HG03039 (cell line): ENCODE data around the gene SLC1A7.

ENCODE experiments used
- ATAC-seq: cut with Tn5 transposase; IDR thresholded peaks from one replicate; pipeline ENCODE4 v1.9.1; 2021; ENCODE audit warnings: mild to moderate bottlenecking, moderate library complexity; ENCODE audit not compliant: unreplicated experiment

Gene SLC1A7

DNA sequence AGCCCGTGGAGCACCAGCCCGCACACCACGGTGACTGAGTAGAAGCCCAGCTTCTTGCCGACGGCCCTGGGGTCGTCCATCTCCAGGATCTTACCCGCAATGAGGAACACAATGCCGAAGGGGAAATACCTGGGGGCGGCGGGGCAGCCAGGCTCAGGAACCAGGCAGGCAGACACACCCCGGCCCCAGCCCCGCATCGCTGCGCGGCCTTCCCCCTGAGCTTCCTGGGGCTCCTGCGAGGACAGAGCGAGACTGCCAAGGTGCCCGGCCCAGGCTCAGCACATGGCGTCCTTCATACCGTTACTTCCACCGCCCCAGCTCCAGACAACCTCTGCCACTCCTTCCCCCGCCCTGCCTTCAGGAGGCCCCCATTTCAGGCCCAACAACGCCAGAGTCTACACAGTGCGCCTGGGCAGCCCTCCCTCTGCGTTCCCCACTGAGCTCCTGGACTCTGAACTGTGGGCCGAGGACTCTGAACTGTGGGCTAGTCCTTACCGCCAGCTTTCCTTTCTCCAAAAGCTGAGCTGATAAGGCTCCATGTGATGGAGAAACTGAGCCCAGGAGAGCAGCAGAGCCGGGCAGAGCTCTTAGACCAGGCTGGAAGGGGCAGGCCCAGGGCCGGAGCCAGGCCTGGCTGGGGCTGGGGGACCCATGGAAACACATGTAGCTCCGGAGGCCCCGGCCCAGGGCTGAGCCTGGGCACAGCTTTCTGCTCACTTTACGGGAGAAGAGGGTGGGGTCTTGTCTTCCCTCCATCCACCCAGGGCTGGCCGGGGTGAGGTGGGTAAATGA is 49.6 kb downstream of the SLC1A7 start:
- ATAC-seq, result no peak

DNA sequence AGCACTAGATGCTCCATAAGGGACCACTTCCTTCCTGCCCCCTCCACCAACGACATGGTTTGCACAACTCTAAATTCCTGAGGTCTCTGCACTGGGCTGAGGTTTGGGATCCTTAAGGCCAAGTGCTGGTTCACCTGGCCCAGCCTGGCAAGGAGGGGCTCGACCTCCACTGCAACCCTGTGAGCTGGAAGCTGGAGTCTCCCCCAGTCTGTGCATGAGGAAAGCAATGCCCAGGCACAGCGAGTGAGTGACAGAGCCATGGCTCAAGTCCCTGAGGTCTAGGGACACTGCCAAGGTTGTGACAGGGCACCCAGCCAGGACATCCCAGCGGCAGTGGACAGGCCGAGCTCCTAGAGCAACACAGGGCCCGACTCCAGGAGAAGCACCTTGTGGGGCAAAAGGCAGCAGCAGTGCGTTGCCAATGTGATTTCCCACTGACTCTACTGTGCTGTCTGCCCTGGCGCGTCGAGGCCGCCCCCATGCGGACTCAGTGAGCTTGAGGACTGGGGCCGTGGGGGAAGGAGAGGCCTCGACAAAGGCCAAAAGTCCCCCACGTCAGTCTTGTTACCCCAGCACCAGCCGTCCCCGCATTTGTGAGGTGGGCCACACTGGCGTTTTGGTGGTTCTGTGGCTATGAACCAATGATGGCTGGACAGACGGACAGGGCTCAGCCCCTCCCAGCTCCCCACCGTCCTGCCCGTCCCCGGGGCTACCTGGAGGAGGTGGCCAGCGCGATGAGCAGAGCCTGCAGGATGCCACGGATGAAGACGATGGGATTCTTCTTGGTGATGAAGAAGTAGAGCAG is 50.4 kb downstream of the SLC1A7 start:
- ATAC-seq, result no peak

DNA sequence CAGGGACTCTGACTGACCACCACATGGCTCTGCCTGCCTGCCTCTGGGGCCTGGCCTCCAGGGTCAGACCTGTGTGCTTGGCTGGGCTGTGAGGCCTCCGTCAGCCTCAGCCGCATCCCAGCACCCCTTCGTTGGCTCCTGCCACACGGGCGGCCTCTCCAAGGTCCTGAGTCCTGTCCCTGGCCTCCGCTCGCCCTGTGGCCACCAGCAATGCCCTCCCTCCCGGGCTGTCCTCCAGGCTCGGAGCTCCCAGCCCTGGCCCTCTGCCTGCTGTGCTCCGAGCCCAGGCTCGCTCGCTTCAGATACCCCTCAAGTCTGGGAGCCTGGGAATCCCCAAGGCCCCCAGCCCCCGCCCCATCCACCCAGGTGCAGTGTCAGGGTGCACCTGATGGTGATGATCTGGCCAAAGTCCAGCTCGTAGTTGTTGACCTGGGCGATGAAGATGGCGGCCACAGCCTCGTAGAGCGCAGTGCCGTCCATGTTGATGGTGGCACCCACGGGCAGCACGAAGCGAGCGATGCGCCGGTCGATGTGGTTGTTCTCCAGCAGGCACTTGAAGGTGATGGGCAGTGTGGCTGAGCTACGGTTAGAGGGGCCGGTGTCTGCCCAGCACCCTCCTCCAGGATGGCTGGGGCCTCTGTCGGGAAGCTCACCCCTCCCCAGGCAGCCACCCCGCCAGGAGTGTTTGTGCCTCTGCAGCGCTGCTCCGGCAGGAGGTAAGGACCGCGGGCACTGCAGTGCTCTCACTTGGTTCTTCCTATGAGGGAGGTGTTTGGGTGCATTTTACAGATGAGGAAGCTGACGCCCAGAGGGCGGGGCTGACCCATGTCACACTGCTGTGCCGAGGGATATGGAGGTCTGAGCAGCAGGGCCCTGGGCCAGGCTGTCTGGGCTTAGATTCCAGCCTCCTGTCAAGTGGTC is 52.0 kb downstream of the SLC1A7 start:
- ATAC-seq, result no peak

DNA sequence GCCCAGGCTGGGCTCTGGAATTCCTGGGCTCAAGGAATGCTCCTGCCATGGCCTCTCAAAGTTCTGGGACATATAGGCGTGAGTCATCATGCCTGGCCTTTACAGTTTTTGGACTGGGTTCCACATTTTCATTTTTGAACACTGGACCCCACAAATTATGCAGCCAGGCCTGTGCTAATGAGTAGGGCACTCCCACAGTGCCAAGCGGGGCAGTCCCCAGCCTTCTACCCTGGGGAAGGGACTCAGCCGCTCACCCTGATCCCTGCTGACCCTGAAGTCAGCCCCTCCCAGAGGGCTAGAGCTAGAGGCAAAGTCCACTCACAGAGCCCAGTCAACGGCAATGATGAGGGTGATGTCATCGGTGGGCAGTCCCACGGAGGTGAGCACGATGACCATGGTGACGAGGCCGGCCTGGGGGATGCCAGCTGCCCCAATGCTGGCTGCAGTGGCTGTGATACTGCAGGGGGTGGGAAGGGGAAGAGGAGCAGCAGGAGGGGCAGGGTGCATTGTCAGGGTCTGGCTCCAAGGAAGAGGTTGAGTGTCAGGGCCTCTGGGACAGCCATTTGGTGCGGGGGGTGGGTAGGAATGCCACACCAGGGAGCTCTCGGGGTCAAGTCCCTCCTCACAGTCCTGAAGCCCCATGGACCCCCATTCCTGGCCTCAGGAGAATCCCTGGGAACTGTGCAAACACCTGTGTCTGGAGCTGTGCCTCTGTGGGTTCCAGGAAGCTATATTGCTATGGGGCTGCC is 52.8 kb downstream of the SLC1A7 start:
- no peak for ATAC-seq

DNA sequence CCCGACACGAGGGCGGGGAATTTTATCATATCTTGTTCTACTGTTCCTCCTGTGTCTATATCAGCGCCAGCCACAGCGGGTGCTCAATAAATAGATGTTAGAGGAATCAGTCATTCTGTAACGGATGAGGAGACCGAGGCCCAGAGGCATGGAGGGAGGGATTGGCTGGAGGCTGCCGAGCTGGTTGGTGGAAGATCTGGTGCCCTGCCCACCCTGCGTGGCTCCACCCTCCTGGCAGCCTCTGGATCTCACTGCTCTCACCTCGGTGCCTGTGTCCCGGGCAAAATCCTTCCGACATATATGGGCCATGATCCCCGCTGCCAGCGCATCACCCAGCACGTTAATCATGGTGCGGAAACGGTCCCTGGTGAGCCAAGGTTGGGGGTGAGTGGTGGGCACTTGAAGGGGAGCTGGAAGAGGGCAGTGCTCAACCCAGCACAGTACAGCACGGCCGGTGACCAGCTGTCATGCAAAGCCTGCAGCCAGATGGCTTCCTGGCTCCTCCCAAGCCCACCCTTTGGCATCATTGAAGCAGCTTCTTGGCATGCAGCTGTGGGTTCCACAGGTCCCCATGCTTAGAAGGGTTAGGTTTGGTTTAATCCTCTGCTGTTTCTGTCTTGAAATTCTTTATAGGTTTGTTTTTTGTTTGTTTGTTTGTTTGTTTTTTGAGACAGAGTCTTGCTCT is 53.7 kb downstream of the SLC1A7 start:
- no peak for ATAC-seq

DNA sequence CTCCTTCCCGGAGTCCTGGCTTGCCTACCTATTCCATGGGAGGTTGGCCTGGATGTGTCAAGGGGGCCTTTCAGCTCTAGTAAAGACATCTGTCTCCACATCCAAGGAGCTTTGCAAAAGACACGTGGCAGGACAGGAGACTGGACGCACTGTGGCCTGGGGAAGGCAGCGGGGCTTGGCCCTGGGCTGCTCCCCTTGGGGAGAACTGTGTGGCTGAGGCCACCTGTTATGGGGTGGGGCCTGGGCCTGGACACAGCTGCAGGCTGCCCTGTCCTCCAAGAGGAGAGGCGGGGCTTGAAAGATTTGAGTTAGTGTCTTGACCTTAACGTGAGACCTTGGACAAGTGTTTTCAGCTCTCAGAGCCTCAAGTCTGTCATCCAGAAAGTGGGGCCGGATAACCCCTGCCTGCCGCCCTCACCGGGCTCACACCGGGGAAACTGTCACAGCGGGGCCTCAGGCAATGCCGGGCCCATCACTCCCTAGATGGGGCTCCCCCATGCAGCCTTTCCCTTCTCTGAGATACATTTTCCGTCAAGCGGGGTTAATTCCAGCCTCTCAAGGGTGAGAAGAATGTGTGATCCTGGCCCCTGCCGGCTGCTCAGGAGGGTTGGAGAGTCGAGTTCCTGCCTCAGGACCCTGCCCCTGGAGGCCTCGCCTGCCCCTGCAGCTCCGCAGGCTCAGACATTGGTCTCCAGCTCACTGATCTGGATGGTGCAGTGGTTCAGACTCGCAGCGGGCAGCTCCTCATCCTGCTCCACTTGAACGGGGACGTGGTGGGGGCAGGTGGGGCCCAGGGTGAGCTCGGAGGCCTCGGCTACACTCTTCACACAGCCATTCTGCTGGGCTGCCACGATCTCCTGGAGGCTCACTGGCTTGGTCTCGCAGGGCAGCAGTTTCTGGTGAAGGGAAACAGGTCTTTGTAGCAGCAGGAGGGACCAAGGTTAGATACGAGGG is 54.8 kb downstream of the SLC1A7 start:
- ATAC-seq, result no peak

DNA sequence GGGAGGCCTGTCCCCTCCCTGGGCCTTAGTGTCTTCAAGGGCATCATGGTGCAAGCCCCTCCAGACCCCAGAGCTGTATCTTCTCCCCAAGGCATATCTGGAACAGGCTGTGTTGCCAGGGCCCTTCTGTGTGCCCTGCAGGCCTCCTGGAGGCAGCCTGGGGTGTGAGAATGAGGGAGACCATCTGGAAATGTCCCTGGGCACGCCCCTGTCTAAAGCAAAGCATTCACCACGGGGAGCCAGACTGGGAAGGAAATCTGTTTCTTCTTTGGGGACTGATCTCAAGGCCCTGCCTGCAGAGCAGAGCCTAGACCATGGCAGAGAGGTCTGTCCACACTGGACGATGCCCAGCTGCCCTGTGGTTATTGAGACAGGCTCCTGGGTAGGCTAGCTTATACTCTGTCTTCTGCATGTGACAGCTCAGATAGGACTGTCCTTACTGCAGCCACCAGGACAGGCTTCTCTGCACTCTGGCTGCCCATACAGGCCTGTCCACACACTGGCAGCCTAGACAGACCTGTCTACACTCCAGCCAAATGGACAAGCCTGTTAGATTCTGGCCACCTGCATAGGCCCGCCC is 55.9 kb downstream of the SLC1A7 start:
- ATAC-seq, result no peak

DNA sequence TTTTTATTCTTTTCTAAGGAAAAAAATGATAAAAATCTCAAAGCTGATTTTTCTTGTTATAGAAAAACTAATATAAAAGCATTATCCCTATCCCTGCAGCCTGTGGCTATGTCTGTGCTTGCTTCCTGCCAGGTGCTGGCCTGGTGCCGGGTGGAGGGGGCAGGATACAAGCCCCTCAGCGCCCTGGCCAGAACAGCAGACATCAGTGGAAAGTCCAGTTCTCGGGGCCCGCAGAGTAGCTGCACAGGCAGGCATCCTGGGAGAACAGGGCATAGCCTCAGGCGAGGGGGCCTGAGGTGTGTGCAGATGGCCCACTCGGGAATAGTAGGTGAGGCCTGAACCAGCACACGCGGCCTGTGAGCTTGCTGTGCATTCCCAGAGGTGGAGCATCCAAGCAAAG is 57.0 kb downstream of the SLC1A7 start:
- no peak for ATAC-seq

DNA sequence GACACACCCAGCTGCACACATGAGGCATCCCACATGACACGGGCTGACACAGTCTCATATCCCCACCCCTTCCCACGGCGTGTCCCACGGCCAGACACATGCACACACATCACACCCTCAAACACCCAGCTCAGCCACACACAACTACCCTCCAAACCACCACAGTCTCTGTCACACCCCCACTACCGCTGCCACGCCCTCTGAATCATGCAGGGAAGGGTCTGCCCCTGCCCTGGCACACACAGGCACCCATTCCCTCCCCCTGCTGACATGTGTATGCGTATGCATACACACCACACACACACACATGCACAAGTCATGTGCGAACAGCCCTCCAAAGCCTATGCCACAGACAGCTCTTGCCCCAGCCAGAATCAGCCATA is 57.9 kb downstream of the SLC1A7 start:
- ATAC-seq, result no peak

DNA sequence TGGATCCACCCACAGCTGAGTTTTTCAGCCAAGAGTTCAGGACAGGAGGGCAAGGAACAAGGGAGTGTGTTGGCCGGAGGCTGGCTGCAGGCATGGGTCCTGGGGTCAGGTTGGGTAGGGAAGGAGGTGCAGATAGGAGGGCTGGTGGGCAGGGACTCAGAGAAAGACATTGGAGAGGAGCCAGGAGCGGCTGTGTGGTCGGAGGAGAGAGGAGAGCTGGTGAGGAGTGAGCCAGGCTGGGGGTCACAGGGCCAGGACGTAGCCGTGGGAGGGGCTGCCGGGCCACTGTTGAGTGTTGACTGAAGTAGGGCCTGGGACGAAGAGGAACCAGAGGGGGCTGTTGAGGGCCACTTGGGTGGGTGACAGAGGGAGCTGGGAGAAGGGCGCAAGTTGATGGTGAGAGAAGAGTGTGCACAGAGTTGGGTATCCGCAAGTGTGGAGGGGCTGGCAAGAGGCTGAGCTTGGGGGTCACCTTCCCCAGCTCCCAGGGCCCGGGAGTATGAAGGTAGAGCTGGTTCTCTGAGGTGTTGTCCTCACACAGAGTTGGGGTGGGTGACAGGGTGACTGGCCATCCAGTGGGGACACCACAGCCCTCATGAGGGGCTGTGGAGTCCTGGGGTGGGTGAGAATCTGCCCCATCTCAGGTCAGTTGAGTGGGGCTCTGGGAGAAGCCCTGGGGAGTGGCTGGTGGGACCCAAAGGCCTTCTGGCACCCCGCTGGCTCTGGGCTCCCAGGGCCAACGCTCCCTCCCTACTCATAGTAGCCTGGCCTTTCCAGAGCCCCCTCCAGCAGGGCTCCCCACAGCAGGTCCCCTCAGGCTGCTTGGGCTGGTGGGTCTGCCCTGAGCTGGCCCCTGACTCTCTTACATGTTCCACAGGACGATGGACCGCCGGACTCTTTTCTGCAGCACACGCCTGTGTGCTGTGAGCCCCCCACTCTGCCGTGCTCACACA is 58.5 kb downstream of the SLC1A7 start:
- ATAC-seq, result no peak

DNA sequence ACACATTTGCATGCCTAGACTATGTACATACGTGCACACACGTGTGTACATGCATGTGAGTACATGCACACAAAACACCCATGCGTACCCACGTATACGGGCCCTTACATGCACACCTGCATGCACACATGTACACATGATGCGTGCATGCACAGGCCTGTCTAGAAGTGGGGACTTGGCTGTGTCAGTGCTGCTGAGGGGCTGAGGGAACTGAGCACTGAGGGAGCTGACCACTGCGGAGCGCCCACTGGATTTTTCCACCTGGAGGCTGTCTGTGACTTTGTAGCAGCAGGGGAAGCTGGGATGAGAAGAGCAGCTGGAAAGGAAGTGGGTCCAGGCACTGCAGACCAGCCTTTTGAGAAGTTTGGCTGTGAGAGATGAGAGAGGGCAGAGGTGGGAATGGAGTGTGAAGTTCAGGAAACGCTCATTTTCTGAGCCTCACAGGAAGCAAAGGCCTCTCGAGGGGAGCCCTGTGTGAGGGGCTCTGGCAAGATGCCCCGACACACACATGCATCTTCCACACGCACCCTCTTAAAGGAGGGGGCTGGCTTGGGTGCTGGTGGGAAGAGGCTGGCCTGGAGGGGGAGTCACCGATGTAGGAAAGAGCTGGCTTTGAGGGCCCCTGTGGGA is 59.5 kb downstream of the SLC1A7 start:
- ATAC-seq, result no peak

DNA sequence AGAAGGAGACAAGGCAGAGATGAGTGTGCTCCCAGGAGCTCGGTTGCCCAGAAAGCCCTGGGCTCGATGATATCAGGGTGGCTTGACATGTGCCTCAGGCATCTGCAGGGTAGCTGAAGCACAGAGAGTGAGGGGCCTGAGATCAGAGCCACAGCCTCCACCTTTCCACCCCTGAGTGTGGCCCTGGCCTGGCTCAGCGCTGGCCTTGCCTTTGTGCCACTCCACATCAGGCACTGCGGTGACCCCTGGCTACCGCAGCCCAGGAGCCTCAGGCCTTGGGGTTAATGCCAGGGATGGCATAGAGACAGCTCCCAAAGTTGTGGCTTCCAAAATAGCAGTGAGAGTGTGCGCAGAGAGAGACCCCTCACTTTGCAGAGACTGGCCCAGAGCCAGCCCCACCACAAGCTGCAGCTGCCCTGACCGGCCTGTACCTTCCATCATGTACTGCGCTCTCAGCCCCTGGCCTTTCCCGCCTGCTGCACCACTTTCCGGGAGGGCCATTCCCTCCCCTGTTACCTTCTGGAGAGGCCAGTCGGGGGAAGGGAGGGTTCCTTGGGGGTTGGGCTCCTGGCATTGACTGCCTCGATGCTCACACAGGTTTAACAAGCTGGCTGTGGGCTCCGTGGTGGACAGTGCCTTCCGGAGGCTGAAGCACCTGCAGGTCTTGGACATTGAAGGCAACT is 60.9 kb downstream of the SLC1A7 start:
- no peak for ATAC-seq

DNA sequence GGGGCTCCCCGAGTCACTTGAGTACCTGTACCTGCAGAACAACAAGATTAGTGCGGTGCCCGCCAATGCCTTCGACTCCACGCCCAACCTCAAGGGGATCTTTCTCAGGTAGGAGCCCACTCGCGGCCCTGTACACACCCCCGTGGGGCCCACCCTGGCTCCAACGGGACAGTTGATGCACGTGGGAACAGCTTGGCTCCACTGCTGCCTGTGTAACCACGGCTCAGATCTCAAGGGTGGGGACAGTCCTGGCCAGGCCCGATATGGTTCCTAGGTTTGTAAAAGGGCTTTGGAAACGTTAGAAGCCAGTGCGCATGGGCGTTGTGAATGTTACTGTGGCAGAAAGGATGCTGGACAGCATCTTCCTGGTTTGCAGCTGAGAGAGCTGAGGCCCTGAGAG is 61.7 kb downstream of the SLC1A7 start:
- ATAC-seq, result no peak

DNA sequence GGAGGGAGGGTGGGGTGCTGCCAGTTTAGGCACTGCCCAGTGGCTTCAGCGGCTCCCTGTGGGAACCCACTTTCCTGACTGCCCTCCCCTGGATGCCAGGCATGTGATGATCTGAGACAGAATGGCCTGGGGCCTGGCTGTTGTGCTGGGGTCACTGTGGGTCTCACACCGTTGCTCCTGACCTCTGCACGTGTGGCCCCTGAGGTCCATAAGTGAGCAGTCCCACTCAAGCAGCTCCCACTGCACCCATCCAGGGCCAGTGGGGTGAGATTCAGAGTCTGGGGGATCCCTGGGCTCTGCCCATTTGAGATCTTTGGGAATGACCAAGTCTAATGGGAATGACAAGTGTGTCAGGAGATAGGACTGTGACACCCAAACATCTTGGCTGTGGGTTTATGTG is 62.4 kb downstream of the SLC1A7 start:
- ATAC-seq, result no peak

DNA sequence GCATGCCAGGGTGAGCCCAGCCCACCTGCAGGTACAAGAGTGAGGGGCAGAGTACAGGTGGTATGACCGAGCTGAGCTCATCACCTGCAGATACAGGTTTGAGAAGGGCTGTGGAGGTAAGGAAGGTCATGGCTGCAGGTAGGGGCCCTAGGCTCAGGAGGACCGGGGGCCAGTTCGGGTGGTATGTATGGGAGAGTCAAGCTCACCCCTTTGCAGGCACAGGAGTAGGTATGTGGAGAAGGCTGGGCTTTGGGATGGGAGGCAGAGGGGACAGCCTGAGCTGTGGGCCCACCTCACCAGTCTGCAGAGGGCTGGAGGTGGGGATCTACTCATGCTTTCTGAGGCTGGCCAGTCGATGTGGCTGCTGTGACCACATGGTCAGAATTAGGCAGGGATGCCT is 63.2 kb downstream of the SLC1A7 start:
- ATAC-seq, result no peak

DNA sequence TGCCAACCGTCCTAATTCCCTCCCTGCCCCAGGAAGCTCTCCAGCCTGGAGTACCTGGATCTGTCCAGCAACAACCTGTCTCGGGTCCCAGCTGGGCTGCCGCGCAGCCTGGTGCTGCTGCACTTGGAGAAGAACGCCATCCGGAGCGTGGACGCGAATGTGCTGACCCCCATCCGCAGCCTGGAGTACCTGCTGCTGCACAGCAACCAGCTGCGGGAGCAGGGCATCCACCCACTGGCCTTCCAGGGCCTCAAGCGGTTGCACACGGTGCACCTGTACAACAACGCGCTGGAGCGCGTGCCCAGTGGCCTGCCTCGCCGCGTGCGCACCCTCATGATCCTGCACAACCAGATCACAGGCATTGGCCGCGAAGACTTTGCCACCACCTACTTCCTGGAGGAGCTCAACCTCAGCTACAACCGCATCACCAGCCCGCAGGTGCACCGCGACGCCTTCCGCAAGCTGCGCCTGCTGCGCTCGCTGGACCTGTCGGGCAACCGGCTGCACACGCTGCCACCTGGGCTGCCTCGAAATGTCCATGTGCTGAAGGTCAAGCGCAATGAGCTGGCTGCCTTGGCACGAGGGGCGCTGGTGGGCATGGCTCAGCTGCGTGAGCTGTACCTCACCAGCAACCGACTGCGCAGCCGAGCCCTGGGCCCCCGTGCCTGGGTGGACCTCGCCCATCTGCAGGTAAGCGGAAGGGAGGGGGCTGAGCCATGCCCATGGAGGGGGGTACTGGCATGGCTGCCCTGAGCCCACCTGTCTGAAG is 63.9 kb downstream of the SLC1A7 start:
- no peak for ATAC-seq
